Measurements from ENCODE around the gene KLK1.
"Not testable (repeated sequence)": the region's sequence is repeated elsewhere in the genome, so short reads cannot be mapped to it uniquely, and the experiment has no call there.

The KLK1 gene

DNA sequence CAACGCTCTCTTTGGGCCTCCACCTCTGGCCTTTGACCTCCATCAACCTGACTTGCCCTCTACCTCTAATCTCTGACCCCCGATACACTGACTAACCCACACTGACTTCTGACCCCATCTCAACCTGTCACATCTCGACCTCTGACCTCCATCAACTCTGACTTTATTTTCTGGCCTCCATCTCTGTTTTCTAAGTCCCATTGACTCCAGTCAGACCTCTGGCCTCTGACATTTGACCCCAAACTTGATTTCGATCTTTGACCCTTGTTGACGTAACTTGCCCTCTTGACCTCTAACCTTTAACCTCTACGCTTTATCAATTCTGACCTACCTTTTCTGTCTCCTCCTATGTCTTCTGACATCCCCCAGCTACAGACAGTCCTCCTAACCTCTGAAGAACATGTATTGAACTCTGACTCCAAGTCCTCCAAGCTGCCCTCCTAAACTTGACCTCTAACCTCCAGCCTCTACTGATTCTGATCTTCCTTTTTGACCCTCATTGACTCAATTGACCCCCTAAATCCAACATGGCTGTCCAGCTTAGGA, 32.6 kb downstream of the KLK1 start:
- in situ Hi-C loops (cut with MboI; ENCODE audit: low sequenced_read_pairs, unreplicated experiment): loop anchor here (10.0 to 25.0 kb wide), 3 partner anchors 124 to 429 kb away; partner anchors contain the start of genes KLK4 and NAPSA
- TF ChIP-seq, protein P1, sequence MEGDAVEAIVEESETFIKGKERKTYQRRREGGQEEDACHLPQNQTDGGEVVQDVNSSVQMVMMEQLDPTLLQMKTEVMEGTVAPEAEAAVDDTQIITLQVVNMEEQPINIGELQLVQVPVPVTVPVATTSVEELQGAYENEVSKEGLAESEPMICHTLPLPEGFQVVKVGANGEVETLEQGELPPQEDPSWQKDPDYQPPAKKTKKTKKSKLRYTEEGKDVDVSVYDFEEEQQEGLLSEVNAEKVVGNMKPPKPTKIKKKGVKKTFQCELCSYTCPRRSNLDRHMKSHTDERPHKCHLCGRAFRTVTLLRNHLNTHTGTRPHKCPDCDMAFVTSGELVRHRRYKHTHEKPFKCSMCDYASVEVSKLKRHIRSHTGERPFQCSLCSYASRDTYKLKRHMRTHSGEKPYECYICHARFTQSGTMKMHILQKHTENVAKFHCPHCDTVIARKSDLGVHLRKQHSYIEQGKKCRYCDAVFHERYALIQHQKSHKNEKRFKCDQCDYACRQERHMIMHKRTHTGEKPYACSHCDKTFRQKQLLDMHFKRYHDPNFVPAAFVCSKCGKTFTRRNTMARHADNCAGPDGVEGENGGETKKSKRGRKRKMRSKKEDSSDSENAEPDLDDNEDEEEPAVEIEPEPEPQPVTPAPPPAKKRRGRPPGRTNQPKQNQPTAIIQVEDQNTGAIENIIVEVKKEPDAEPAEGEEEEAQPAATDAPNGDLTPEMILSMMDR (IDR thresholded peaks at IDR 0.05; ENCODE audit: borderline replicate concordance, control extremely low read depth, extremely low read depth, insufficient read depth, missing control alignments): no peak
- no peak for DNase-seq (ENCODE audit: low spot score)

DNA sequence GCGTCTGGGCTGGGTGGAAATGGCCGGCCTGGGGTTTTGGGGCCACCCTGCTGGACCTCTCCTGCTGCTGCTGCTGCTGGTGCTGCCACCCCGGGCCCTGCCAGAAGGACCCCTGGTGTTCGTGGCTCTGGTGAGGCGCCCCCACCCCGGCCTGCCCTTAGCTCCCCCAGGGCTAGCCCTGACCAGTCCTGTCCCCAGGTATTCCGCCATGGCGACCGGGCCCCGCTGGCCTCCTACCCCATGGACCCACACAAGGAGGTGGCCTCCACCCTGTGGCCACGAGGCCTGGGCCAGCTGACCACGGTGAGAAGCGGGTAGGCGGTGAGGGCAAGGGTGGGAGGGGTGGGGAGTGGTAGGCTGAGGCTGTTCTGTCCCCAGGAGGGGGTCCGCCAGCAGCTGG, 33.2 kb downstream of the KLK1 start, which contains the start of gene ACP4:
ACP4 (plus strand) TSS at position 20 of the 400 bp plus-strand sequence; CDS start at position 20, 0 bp downstream.
- TF ChIP-seq, protein P1 (IDR thresholded peaks at IDR 0.05; ENCODE audit: borderline replicate concordance, control extremely low read depth, extremely low read depth, insufficient read depth, missing control alignments): no peak
- in situ Hi-C loops (cut with MboI; ENCODE audit: low sequenced_read_pairs, unreplicated experiment): loop anchor here (10.0 to 25.0 kb wide), 3 partner anchors 124 to 428 kb away; partner anchors contain the start of genes KLK4 and NAPSA
- DNase-seq (ENCODE audit: low spot score): no peak

DNA sequence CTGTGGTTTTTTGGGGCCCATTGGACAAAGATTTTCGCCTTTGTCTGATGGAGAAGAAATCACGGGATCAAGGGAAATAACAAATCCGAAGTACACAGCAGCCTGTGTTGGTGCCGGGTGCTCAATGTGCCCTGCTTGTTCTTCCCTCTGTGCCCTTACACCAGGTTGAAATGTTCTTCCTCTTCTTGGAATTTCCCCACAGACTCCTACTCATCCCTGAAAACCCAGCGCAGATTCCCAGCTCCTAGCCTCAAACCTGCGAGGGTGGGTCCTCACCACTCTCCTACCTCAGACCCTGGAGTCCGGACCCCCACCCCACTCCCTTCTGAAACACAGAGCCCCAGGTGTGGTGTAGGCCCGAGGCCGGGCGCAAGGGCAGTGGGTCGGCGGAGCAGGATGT, 38.3 kb downstream of the KLK1 start:
- DNase-seq (ENCODE audit: low spot score): no peak
- in situ Hi-C loops (cut with MboI; ENCODE audit: low sequenced_read_pairs, unreplicated experiment): loop anchor here (25.0 kb wide), 2 partner anchors 248 to 423 kb away; partner anchors contain the start of gene NAPSA
- TF ChIP-seq, protein P1 (IDR thresholded peaks at IDR 0.05; ENCODE audit: borderline replicate concordance, control extremely low read depth, extremely low read depth, insufficient read depth, missing control alignments): no peak

DNA sequence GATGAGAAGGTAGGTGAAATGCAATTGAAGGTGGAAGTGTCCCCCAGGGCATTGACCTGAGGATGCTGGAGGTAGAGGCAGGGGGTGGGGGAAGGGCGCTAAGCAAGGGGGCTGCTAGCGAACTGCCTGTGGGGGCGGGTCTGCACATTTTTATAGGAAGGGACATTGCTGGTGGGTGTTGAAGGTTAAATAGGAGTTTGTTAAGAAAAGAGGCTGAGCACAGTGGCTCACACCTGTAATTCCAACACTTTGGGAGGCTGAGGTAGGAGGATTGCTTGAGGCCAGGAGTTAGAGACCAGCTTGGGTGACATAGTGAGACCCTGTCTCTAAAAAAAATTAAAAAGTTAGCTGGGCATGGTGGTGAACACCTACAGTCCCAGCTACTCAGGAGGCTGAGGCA, 38.9 kb downstream of the KLK1 start:
- DNase-seq (ENCODE audit: low spot score): no peak
- in situ Hi-C loops (cut with MboI; ENCODE audit: low sequenced_read_pairs, unreplicated experiment): loop anchor here (25.0 kb wide), 2 partner anchors 247 to 422 kb away; partner anchors contain the start of gene NAPSA
- TF ChIP-seq, protein P1 (IDR thresholded peaks at IDR 0.05; ENCODE audit: borderline replicate concordance, control extremely low read depth, extremely low read depth, insufficient read depth, missing control alignments): no peak

DNA sequence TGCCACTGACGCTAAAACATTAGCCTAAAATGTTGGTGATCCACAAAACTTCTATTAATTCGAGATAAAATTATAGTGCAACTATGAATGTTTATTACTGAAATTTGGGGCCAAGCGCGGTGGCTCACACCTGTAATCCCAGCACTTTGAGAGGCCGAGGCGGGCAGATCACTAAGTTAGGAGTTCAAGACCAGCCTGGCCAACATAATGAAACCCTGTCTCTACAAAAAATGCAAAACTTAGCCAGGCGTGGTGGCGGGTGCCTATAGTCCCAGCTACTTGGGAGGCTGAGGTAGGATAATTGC, 39.8 kb downstream of the KLK1 start:
- in situ Hi-C loops (cut with MboI; ENCODE audit: low sequenced_read_pairs, unreplicated experiment): loop anchor here (25.0 kb wide), 2 partner anchors 246 to 421 kb away; partner anchors contain the start of gene NAPSA
- DNase-seq (ENCODE audit: low spot score): not testable (repeated sequence)

DNA sequence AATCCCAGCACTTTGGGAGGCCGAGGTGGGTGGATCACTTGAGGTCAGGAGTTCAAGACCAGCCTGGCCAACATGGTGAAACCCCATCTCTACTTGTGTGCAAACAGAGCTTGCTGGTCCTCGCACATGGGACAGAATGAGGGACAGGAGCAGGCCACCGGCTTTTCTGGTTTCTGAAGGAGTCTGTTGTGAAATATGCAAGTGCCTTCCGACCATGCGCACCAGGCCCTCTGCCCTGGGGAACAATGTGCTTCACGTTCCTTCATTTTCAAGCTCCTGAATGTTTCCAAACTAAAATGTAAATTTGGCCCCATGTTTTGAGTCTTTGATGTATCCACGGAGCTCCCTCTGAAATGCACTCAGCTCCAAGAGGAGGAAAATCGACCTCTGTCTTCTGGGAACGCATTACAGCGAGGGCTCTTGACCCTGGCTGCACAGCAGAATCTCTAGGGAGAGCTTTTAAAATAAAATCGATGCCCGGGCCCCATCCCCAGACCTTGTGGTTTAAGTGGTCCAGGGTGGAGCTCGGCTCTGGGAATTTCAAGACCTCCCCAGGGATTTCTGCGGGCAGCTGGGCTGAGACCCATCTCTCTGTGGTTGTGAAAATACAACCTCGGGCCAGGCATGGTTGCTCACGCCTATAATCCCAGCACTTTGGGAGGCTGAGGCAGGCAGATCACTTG, 42.7 kb downstream of the KLK1 start:
- DNase-seq (ENCODE audit: low spot score): no peak
- in situ Hi-C loops (cut with MboI; ENCODE audit: low sequenced_read_pairs, unreplicated experiment): loop anchor here (25.0 kb wide), 2 partner anchors 244 to 419 kb away; partner anchors contain the start of gene NAPSA
- TF ChIP-seq, protein P1 (IDR thresholded peaks at IDR 0.05; ENCODE audit: borderline replicate concordance, control extremely low read depth, extremely low read depth, insufficient read depth, missing control alignments): no peak
